PC-9 (cell line): Measurements from ENCODE around the gene CAPN1.

ENCODE experiments used
- EZH2 ChIP-seq: fragments of 200-600 bp; sonication (generic); IDR thresholded peaks from 2 replicates; pipeline ENCODE4 v1.8.0; 2017; ENCODE audit warnings: antibody characterized with exemption, low read depth
- TF ChIP-seq, protein P1 (sequence below): fragments of 200-600 bp; sonication (generic); conservative IDR thresholded peaks from 2 replicates; pipeline ENCODE4 v1.6.1; 2017; ENCODE audit warnings: mixed run types, antibody characterized with exemption, mild to moderate bottlenecking, moderate library complexity

DNA sequence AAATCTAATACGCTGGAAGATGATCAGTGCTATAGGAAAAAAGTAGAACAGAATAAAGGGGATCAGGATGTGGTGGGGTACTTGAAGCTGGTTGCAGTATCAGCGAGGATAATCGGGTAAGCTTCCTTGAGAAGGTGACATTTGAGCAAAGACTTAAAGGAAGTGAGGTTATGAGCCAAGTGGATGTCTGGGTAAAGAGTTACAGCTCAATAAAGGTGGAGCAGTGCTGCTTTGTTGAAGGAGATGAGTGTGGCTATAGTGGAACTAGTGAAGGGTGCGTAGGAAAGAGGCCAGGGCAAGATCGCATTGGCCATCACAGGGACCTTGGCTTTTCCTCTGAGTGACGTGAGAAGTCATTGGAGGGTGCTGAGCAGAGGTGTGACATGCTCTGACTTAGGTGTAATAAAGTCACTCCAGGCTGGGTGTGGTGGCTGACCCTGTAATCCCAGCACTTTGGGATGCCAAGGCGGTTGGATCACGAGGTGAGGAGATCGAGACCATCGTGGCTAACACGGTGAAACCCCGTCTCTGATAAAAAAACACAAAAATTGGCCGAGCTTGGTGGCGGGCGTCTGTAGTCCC lies 45.1 kb upstream of the CAPN1 start:
- TF ChIP-seq, protein P1, sequence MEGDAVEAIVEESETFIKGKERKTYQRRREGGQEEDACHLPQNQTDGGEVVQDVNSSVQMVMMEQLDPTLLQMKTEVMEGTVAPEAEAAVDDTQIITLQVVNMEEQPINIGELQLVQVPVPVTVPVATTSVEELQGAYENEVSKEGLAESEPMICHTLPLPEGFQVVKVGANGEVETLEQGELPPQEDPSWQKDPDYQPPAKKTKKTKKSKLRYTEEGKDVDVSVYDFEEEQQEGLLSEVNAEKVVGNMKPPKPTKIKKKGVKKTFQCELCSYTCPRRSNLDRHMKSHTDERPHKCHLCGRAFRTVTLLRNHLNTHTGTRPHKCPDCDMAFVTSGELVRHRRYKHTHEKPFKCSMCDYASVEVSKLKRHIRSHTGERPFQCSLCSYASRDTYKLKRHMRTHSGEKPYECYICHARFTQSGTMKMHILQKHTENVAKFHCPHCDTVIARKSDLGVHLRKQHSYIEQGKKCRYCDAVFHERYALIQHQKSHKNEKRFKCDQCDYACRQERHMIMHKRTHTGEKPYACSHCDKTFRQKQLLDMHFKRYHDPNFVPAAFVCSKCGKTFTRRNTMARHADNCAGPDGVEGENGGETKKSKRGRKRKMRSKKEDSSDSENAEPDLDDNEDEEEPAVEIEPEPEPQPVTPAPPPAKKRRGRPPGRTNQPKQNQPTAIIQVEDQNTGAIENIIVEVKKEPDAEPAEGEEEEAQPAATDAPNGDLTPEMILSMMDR, result no peak
- TF ChIP-seq EZH2, result no peak
